ENCODE data around the gene CLCA2. TPM values are rescaled to one million over a fixed set of nuclear protein-coding genes. Genes with fewer than 3 reads are reported as not detected.

The CLCA2 gene
- total and polyA plus RNA-seq, 2 experiments from 2014 or later, result not detected

DNA sequence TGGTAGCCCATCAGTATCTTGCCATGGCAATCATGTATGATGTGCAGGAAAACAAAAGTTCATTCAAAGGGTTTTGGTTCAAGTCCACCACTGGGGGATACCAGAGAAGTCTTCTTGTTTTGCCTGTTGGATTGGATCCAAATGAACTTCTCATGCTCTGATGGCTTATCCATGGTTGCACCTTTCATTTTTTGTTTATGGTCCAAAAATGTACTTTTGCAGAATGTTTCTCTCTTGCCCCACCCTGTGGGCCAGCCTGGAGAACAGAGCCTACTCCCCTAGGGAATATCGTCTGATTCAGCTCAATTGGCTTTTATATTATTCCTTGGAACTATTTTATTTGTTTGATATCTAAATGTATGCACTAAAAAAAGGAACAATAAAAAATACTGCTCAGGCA, 24.7 kb downstream of the CLCA2 start:
- H3K36me3 Mint-ChIP-seq (ENCODE audit: low read depth), result no peaks in the 10 kb centered on the region
- H3K27ac ChIP-seq (ENCODE audit: low read depth), result no peak overlapping the region
- H3K79me2 ChIP-seq (replicated peaks; ENCODE audit: insufficient read depth), result no peaks in the 10 kb centered on the region
- H3K4me1 Mint-ChIP-seq, result peaks cover 6% of the 10 kb centered on the region; the same call in 2 of the 3 replicates
- no peak overlapping the region for H3K4me3 Mint-ChIP-seq
- no peaks in the 10 kb centered on the region for H3K36me3 ChIP-seq (ENCODE audit: insufficient read depth)
- H3K27ac Mint-ChIP-seq, result no peak overlapping the region
- no peak overlapping the region for H3K4me3 ChIP-seq
- H3K4me2 ChIP-seq, result no peak overlapping the region
- H2AFZ ChIP-seq, result no peak overlapping the region
- H3K4me1 ChIP-seq (ENCODE audit: insufficient read depth), result peaks cover 5% of the 10 kb centered on the region; the same call in 1 of the 2 replicates
- H3K9me2 ChIP-seq (ENCODE audit: insufficient read depth), result no peaks in the 10 kb centered on the region
- TF ChIP-seq STAT1 (IDR thresholded peaks at IDR 0.05; ENCODE audit: unreplicated experiment), result no peak
- peaks cover 2% of the 10 kb centered on the region for H3K27me3 Mint-ChIP-seq (ENCODE audit: insufficient read depth, low read depth, poor library complexity)
- H4K20me1 ChIP-seq (replicated peaks; ENCODE audit: insufficient read depth), result no peaks in the 10 kb centered on the region
- H3F3A ChIP-seq (replicated peaks; ENCODE audit: low read depth), result no peaks in the 10 kb centered on the region
- no peaks in the 10 kb centered on the region for H3K9me3 Mint-ChIP-seq
- H3K27me3 ChIP-seq (ENCODE audit: insufficient read depth), result no peaks in the 10 kb centered on the region
- ATAC-seq (no peak), DNase-seq (ENCODE audit: low spot score) (no peak)

- no peak overlapping the region for H3K4me2 ChIP-seq
- Mint-ChIP-seq H3K4me3 (no peak overlapping the region), H3K9me3 (no peaks in the 10 kb centered on the region)
- TF ChIP-seq CREB1 (CRISPR knock-in tag; IDR thresholded peaks at IDR 0.05; ENCODE audit: low read depth) (no peak), STAT1 (IDR thresholded peaks at IDR 0.05; ENCODE audit: unreplicated experiment) (no peak), POLR2AphosphoS5 (IDR thresholded peaks at IDR 0.05; ENCODE audit: low read depth) (no peak), NANOG (IDR thresholded peaks at IDR 0.05; ENCODE audit: borderline replicate concordance) (no peak), JUNB (IDR thresholded peaks at IDR 0.05; ENCODE audit: unreplicated experiment) (no peak), EZH2phosphoT487 (IDR thresholded peaks at IDR 0.05; ENCODE audit: unreplicated experiment) (no peak), EZH2 (IDR thresholded peaks at IDR 0.05; ENCODE audit: low read depth, unreplicated experiment) (no peak)
- TF ChIP-seq, protein P1, sequence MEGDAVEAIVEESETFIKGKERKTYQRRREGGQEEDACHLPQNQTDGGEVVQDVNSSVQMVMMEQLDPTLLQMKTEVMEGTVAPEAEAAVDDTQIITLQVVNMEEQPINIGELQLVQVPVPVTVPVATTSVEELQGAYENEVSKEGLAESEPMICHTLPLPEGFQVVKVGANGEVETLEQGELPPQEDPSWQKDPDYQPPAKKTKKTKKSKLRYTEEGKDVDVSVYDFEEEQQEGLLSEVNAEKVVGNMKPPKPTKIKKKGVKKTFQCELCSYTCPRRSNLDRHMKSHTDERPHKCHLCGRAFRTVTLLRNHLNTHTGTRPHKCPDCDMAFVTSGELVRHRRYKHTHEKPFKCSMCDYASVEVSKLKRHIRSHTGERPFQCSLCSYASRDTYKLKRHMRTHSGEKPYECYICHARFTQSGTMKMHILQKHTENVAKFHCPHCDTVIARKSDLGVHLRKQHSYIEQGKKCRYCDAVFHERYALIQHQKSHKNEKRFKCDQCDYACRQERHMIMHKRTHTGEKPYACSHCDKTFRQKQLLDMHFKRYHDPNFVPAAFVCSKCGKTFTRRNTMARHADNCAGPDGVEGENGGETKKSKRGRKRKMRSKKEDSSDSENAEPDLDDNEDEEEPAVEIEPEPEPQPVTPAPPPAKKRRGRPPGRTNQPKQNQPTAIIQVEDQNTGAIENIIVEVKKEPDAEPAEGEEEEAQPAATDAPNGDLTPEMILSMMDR (conservative IDR thresholded peaks at IDR 0.05; ENCODE audit: low read depth in 2 of 2), result no peak
- TF ChIP-seq, protein P2, sequence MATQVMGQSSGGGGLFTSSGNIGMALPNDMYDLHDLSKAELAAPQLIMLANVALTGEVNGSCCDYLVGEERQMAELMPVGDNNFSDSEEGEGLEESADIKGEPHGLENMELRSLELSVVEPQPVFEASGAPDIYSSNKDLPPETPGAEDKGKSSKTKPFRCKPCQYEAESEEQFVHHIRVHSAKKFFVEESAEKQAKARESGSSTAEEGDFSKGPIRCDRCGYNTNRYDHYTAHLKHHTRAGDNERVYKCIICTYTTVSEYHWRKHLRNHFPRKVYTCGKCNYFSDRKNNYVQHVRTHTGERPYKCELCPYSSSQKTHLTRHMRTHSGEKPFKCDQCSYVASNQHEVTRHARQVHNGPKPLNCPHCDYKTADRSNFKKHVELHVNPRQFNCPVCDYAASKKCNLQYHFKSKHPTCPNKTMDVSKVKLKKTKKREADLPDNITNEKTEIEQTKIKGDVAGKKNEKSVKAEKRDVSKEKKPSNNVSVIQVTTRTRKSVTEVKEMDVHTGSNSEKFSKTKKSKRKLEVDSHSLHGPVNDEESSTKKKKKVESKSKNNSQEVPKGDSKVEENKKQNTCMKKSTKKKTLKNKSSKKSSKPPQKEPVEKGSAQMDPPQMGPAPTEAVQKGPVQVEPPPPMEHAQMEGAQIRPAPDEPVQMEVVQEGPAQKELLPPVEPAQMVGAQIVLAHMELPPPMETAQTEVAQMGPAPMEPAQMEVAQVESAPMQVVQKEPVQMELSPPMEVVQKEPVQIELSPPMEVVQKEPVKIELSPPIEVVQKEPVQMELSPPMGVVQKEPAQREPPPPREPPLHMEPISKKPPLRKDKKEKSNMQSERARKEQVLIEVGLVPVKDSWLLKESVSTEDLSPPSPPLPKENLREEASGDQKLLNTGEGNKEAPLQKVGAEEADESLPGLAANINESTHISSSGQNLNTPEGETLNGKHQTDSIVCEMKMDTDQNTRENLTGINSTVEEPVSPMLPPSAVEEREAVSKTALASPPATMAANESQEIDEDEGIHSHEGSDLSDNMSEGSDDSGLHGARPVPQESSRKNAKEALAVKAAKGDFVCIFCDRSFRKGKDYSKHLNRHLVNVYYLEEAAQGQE (IDR thresholded peaks at IDR 0.05; ENCODE audit: unreplicated experiment), result no peak
- TF ChIP-seq, protein P3, sequence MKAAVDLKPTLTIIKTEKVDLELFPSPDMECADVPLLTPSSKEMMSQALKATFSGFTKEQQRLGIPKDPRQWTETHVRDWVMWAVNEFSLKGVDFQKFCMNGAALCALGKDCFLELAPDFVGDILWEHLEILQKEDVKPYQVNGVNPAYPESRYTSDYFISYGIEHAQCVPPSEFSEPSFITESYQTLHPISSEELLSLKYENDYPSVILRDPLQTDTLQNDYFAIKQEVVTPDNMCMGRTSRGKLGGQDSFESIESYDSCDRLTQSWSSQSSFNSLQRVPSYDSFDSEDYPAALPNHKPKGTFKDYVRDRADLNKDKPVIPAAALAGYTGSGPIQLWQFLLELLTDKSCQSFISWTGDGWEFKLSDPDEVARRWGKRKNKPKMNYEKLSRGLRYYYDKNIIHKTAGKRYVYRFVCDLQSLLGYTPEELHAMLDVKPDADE (IDR thresholded peaks at IDR 0.05), result no peak
Observed at GRCh38 chr1:86449103-86449502, 25.1 kb downstream of the CLCA2 start.

More at GRCh38 chr1:86449103-86449502, 25.1 kb downstream of the CLCA2 start:
- Histone ChIP-seq H2AFZ (no peak overlapping the region), H3K4me1 (ENCODE audit: insufficient read depth) (peaks cover 5% of the 10 kb centered on the region; the same call in 1 of the 2 replicates), H4K20me1 (replicated peaks; ENCODE audit: insufficient read depth) (no peaks in the 10 kb centered on the region), H3F3A (replicated peaks; ENCODE audit: low read depth) (no peaks in the 10 kb centered on the region), H3K79me2 (replicated peaks; ENCODE audit: insufficient read depth) (no peaks in the 10 kb centered on the region), H3K27me3 (ENCODE audit: insufficient read depth) (no peaks in the 10 kb centered on the region), H3K27ac (ENCODE audit: low read depth) (no peak overlapping the region), H3K9me2 (ENCODE audit: insufficient read depth) (no peaks in the 10 kb centered on the region), H3K36me3 (ENCODE audit: insufficient read depth) (no peaks in the 10 kb centered on the region), H3K4me3 (no peak overlapping the region)
- DNase-seq (ENCODE audit: low spot score) (no peak), ATAC-seq (no peak)
- H3K36me3 Mint-ChIP-seq (ENCODE audit: low read depth), result no peaks in the 10 kb centered on the region
- no peak overlapping the region for H3K27ac Mint-ChIP-seq
- H3K27me3 Mint-ChIP-seq (ENCODE audit: insufficient read depth, low read depth, poor library complexity), result peaks cover 2% of the 10 kb centered on the region
- H3K4me1 Mint-ChIP-seq, result peaks cover 9% of the 10 kb centered on the region; the same call in 2 of the 3 replicates

Data from GM23338 (cell line).